ENCODE measurements around the gene TMEM98.

GRCh38 chr17:32910769-32911168 lies 17.2 kb upstream of the TMEM98 start:
- TF ChIP-seq CTCF (IDR thresholded peaks at IDR 0.05 in 8 of 11, conservative IDR thresholded peaks at IDR 0.05 in 3 of 11) (no peak), POLR2A (IDR thresholded peaks at IDR 0.05) (no peak), POLR2AphosphoS5 (IDR thresholded peaks at IDR 0.05) (no peak)

Measured in spleen (tissue), 7 donors.